ENCODE results near the gene NOTO.

NOTO gene

GRCh38 chr2:73239776-73240175 is 37.4 kb downstream of the NOTO start:
- Histone ChIP-seq H2BK12ac (ENCODE audit: low read length) (no peak overlapping the region), H3K27ac (ENCODE audit: low read depth, low read length) (no peak overlapping the region), H2BK5ac (ENCODE audit: low read depth, low read length, poor library complexity) (no peak overlapping the region), H3K79me2 (ENCODE audit: control insufficient read depth, insufficient read depth, low read length, poor library complexity) (peaks cover 17% of the 10 kb centered on the region), H3K4me3 (ENCODE audit: low read depth, low read length) (no peak overlapping the region), H4K8ac (ENCODE audit: low read depth, low read length) (no peak overlapping the region), H3K36me3 (ENCODE audit: control insufficient read depth in 1 of 2, insufficient read depth in 2 of 2, low read length in 2 of 2) (peaks cover 7 to 20% of the 10 kb centered on the region in 2 experiments), H3K23ac (ENCODE audit: low read length) (no peak overlapping the region), H4K91ac (ENCODE audit: low read depth, low read length) (no peak overlapping the region), H2AFZ (ENCODE audit: insufficient read depth, low read length, poor library complexity) (no peak overlapping the region), H3K14ac (ENCODE audit: low read length) (no peak overlapping the region), H3K27me3 (ENCODE audit: insufficient read depth, low read length) (no peaks in the 10 kb centered on the region), H3K4me1 (ENCODE audit: control insufficient read depth in 1 of 2, insufficient read depth in 2 of 2, low read length in 2 of 2) (peaks cover 7 to 13% of the 10 kb centered on the region in 2 experiments), H3K18ac (ENCODE audit: low read length) (no peak overlapping the region), H2BK120ac (ENCODE audit: insufficient read depth, low read length, poor library complexity) (no peak overlapping the region), H3K9ac (ENCODE audit: low read length) (no peak overlapping the region), H3K4ac (ENCODE audit: low read depth, low read length) (peak overlapping the region; percentile 25), H3K79me1 (ENCODE audit: low read length) (no peaks in the 10 kb centered on the region), H3K4me2 (ENCODE audit: low read length) (no peak overlapping the region), H2AK5ac (ENCODE audit: low read length) (no peak overlapping the region), H4K12ac (ENCODE audit: low read depth, low read length) (no peak overlapping the region), H3K9me3 (ENCODE audit: insufficient read depth, low read depth, low read length) (no peaks in the 10 kb centered on the region)
- DNase-seq: no peak
- WGBS (ENCODE audit: extremely low coverage, insufficient coverage, insufficient read length): no CpG with 5 or more reads among the region's 3 CpGs

DNA sequence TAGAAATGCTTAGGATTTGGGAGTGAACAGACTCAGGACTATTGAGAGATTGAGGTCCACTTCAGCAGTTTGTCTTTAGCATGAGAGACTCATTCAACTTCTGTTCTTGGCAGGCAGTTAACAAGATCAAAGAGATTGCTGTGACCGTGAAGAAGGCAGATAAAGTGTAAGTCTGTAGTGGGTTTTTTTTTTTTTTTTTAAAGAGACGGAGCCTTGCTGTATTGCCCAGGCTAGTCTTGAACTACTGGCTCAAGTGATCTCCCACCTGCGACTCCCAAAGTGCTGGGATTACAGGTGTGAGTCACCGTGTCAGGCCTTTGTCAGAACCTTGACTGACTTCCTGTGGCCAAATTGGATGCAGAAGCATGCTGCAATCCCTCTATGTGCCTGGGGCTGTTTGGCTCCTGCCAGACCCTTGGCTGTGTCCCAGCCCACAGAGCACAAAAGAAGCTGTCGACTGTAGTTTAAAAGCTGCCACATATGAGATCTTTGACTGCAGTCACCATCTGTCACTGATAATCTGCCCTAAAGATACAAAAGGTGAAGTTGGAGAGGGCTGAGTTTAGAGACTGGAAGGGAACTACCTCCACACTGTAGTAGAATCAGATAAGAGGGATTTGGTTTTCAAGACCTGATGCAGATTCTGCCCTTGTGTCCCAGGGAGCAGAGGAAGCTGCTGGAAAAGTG is 41.7 kb downstream of the NOTO start:
- Histone ChIP-seq H2BK5ac (ENCODE audit: low read depth, low read length, poor library complexity) (no peak overlapping the region), H3K9ac (ENCODE audit: low read length) (no peak overlapping the region), H3K79me1 (ENCODE audit: low read length) (no peaks in the 10 kb centered on the region), H3K4me1 (ENCODE audit: control insufficient read depth in 1 of 2, insufficient read depth in 2 of 2, low read length in 2 of 2) (peaks cover 0 to 4% of the 10 kb centered on the region in 2 experiments), H4K8ac (ENCODE audit: low read depth, low read length) (no peak overlapping the region), H3K27ac (ENCODE audit: low read depth, low read length) (no peak overlapping the region), H3K27me3 (ENCODE audit: insufficient read depth, low read length) (no peaks in the 10 kb centered on the region), H2AFZ (ENCODE audit: insufficient read depth, low read length, poor library complexity) (no peak overlapping the region), H2BK12ac (ENCODE audit: low read length) (no peak overlapping the region), H3K36me3 (ENCODE audit: control insufficient read depth in 1 of 2, insufficient read depth in 2 of 2, low read length in 2 of 2) (peaks cover 21 to 52% of the 10 kb centered on the region in 2 experiments), H3K9me3 (ENCODE audit: insufficient read depth, low read depth, low read length) (no peaks in the 10 kb centered on the region), H2BK120ac (ENCODE audit: insufficient read depth, low read length, poor library complexity) (no peak overlapping the region), H3K4me3 (ENCODE audit: low read depth, low read length) (no peak overlapping the region), H3K18ac (ENCODE audit: low read length) (no peak overlapping the region), H3K4me2 (ENCODE audit: low read length) (no peak overlapping the region), H3K4ac (ENCODE audit: low read depth, low read length) (no peak overlapping the region), H2AK5ac (ENCODE audit: low read length) (no peak overlapping the region), H4K91ac (ENCODE audit: low read depth, low read length) (no peak overlapping the region), H4K12ac (ENCODE audit: low read depth, low read length) (no peak overlapping the region), H3K14ac (ENCODE audit: low read length) (no peak overlapping the region), H3K23ac (ENCODE audit: low read length) (no peak overlapping the region), H3K79me2 (ENCODE audit: control insufficient read depth, insufficient read depth, low read length, poor library complexity) (no peaks in the 10 kb centered on the region)
- DNase-seq: peak in 1 of 2 donors; percentile 37
- WGBS (ENCODE audit: extremely low coverage, insufficient coverage, insufficient read length): no CpG with 5 or more reads among the region's 5 CpGs

DNA sequence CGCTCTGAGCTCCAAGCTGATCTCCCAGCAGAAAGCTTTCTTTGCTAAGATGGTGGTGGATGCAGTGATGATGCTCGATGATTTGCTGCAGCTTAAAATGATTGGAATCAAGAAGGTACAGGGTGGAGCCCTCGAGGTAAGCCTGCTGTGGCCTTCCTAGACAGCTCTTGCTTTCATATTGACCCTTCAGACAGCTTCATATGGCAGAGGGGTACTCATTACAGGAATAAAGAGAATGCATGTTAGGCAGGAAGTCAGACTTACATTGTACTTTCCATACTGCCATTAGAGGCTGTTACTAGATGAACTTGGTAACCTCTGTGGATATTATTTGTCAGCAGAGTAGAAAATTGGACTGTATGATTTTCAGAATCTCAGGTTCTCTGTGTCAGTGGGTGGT is 42.2 kb downstream of the NOTO start:
- Histone ChIP-seq H3K14ac (ENCODE audit: low read length) (no peak overlapping the region), H3K4me1 (ENCODE audit: control insufficient read depth in 1 of 2, insufficient read depth in 2 of 2, low read length in 2 of 2) (peaks cover 0 to 4% of the 10 kb centered on the region in 2 experiments), H3K4me2 (ENCODE audit: low read length) (no peak overlapping the region), H2AK5ac (ENCODE audit: low read length) (no peak overlapping the region), H3K18ac (ENCODE audit: low read length) (no peak overlapping the region), H2AFZ (ENCODE audit: insufficient read depth, low read length, poor library complexity) (no peak overlapping the region), H3K27me3 (ENCODE audit: insufficient read depth, low read length) (no peaks in the 10 kb centered on the region), H3K36me3 (ENCODE audit: control insufficient read depth in 1 of 2, insufficient read depth in 2 of 2, low read length in 2 of 2) (peaks cover 22 to 53% of the 10 kb centered on the region in 2 experiments), H2BK120ac (ENCODE audit: insufficient read depth, low read length, poor library complexity) (no peak overlapping the region), H3K9ac (ENCODE audit: low read length) (no peak overlapping the region), H3K27ac (ENCODE audit: low read depth, low read length) (no peak overlapping the region), H3K79me2 (ENCODE audit: control insufficient read depth, insufficient read depth, low read length, poor library complexity) (no peaks in the 10 kb centered on the region), H3K79me1 (ENCODE audit: low read length) (no peaks in the 10 kb centered on the region), H2BK12ac (ENCODE audit: low read length) (no peak overlapping the region), H3K9me3 (ENCODE audit: insufficient read depth, low read depth, low read length) (no peaks in the 10 kb centered on the region), H2BK5ac (ENCODE audit: low read depth, low read length, poor library complexity) (no peak overlapping the region), H4K91ac (ENCODE audit: low read depth, low read length) (no peak overlapping the region), H4K8ac (ENCODE audit: low read depth, low read length) (no peak overlapping the region), H3K4me3 (ENCODE audit: low read depth, low read length) (no peak overlapping the region), H4K12ac (ENCODE audit: low read depth, low read length) (no peak overlapping the region), H3K23ac (ENCODE audit: low read length) (no peak overlapping the region), H3K4ac (ENCODE audit: low read depth, low read length) (no peak overlapping the region)
- no peak for DNase-seq
- WGBS (ENCODE audit: extremely low coverage, insufficient coverage, insufficient read length): no CpG with 5 or more reads among the region's 3 CpGs

- Histone ChIP-seq H3K4me3 (ENCODE audit: low read depth, low read length) (no peak overlapping the region), H3K27ac (ENCODE audit: low read depth, low read length) (no peak overlapping the region), H4K91ac (ENCODE audit: low read depth, low read length) (no peak overlapping the region), H4K12ac (ENCODE audit: low read depth, low read length) (no peak overlapping the region), H3K27me3 (ENCODE audit: insufficient read depth, low read length) (no peaks in the 10 kb centered on the region), H3K23ac (ENCODE audit: low read length) (no peak overlapping the region), H3K79me2 (ENCODE audit: control insufficient read depth, insufficient read depth, low read length, poor library complexity) (no peaks in the 10 kb centered on the region), H2BK120ac (ENCODE audit: insufficient read depth, low read length, poor library complexity) (no peak overlapping the region), H3K4ac (ENCODE audit: low read depth, low read length) (no peak overlapping the region), H2AK5ac (ENCODE audit: low read length) (no peak overlapping the region), H3K9me3 (ENCODE audit: insufficient read depth, low read depth, low read length) (no peaks in the 10 kb centered on the region), H3K4me2 (ENCODE audit: low read length) (no peak overlapping the region), H3K4me1 (ENCODE audit: control insufficient read depth in 1 of 2, insufficient read depth in 2 of 2, low read length in 2 of 2) (peaks cover 0 to 4% of the 10 kb centered on the region in 2 experiments), H2BK12ac (ENCODE audit: low read length) (no peak overlapping the region), H3K14ac (ENCODE audit: low read length) (no peak overlapping the region), H3K79me1 (ENCODE audit: low read length) (no peaks in the 10 kb centered on the region), H3K36me3 (ENCODE audit: control insufficient read depth in 1 of 2, insufficient read depth in 2 of 2, low read length in 2 of 2) (peaks cover 41 to 68% of the 10 kb centered on the region in 2 experiments), H4K8ac (ENCODE audit: low read depth, low read length) (no peak overlapping the region), H2BK5ac (ENCODE audit: low read depth, low read length, poor library complexity) (no peak overlapping the region), H2AFZ (ENCODE audit: insufficient read depth, low read length, poor library complexity) (no peak overlapping the region), H3K18ac (ENCODE audit: low read length) (no peak overlapping the region), H3K9ac (ENCODE audit: low read length) (no peak overlapping the region)
- WGBS (ENCODE audit: extremely low coverage, insufficient coverage, insufficient read length): no CpG with 5 or more reads among the region's 3 CpGs
- no peak for DNase-seq
Measured at GRCh38 chr2:73246850-73247249, 44.5 kb downstream of the NOTO start.

Measured in trophoblast cell (in vitro differentiated cells and primary cell).